Fibroblast of lung (primary cell): Measurements from ENCODE around the gene USP19.

ENCODE experiments used
- EZH2 ChIP-seq: IDR thresholded peaks from 2 replicates; pipeline ENCODE4 v1.5.1; 2012; ENCODE audit warnings: low read length, control low read depth, mild to moderate bottlenecking; ENCODE audit errors: missing control alignments
- TF ChIP-seq, protein P1 (sequence below), 2 donors: IDR thresholded peaks in 1 of 2; conservative IDR thresholded peaks in 1 of 2; 1 replicate in 1 of 2; 2 replicates in 1 of 2; pipeline ENCODE4 v1.5.1; 2011 to 2012; ENCODE audit warnings: low read length in 2 of 2, control low read depth in 1 of 2, inconsistent platforms in 1 of 2, low read depth in 1 of 2, mild to moderate bottlenecking in 1 of 2

DNA sequence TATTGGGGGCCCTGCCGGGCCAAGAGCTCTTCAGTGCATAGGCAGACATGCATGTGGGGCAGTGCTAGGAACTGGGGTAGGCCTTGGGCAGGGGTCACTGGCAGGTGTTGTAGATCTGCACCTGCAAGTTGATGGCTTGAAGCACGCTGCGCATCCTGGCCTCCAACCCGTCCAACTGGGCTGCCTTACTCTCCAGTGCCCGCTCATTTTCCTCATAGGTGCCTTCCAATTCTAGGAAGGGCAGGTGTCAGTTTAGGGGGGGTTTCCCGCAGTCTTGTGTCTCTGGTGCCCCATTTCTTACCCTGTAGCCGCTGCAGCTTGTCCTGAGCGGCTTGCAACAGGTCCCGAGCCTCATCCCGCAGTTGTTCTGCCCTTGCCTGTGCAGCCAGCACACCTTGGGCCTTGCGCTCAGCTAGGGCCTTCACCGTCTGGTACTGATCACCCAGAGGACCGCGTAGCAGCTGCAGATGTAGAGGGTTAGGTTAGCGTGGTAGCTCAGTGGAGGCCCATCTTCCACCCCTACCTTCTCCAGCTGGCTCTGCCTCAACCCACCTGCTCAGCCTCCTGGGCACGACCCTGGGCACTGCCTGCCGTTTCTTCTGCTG is 611 bp upstream of the USP19 start:
- TF ChIP-seq, protein P1, sequence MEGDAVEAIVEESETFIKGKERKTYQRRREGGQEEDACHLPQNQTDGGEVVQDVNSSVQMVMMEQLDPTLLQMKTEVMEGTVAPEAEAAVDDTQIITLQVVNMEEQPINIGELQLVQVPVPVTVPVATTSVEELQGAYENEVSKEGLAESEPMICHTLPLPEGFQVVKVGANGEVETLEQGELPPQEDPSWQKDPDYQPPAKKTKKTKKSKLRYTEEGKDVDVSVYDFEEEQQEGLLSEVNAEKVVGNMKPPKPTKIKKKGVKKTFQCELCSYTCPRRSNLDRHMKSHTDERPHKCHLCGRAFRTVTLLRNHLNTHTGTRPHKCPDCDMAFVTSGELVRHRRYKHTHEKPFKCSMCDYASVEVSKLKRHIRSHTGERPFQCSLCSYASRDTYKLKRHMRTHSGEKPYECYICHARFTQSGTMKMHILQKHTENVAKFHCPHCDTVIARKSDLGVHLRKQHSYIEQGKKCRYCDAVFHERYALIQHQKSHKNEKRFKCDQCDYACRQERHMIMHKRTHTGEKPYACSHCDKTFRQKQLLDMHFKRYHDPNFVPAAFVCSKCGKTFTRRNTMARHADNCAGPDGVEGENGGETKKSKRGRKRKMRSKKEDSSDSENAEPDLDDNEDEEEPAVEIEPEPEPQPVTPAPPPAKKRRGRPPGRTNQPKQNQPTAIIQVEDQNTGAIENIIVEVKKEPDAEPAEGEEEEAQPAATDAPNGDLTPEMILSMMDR (conservative IDR thresholded peaks at IDR 0.05 in 1 of 2, IDR thresholded peaks at IDR 0.05 in 1 of 2; ENCODE audit: low read depth in 1 of 2, low read length in 2 of 2) = no peak
- TF ChIP-seq EZH2 = no peak
